ENCODE results near the gene COL2A1. TPM values are rescaled to one million over a fixed set of nuclear protein-coding genes. Genes with fewer than 3 reads are reported as not detected.

Gene COL2A1
- total RNA-seq, 1 experiment from 2014 or later: 201 TPM

- peak overlapping the region; percentile 88 for H3K27ac Mint-ChIP-seq (ENCODE audit: unreplicated experiment)
- no peak overlapping the region for H3K4me3 ChIP-seq (ENCODE audit: low read depth, low read length)
- ChIA-PET POLR2A (interaction anchor here (0.7 to 2.3 kb wide), 5 partner anchors 17 to 134 kb away, joined by 3 to 33 read pairs (median 7); partner anchors contain the start of genes ASB8 and VDR), CTCF (interaction anchor here (0.7 to 2.4 kb wide), 7 partner anchors 11 to 160 kb away, joined by 3 to 12 read pairs (median 3); partner anchors contain the start of genes TMEM106C and VDR)
- H3K4me1 Mint-ChIP-seq (ENCODE audit: low read depth, unreplicated experiment): peaks cover 59% of the 10 kb centered on the region
- no peaks in the 10 kb centered on the region for H3K9me3 Mint-ChIP-seq (ENCODE audit: unreplicated experiment)
- DNase-seq: peak in 1 of 2 experiments; percentile 75
- H3K27me3 Mint-ChIP-seq (ENCODE audit: insufficient read depth, unreplicated experiment): no peaks in the 10 kb centered on the region
- TF ChIP-seq, protein P1, sequence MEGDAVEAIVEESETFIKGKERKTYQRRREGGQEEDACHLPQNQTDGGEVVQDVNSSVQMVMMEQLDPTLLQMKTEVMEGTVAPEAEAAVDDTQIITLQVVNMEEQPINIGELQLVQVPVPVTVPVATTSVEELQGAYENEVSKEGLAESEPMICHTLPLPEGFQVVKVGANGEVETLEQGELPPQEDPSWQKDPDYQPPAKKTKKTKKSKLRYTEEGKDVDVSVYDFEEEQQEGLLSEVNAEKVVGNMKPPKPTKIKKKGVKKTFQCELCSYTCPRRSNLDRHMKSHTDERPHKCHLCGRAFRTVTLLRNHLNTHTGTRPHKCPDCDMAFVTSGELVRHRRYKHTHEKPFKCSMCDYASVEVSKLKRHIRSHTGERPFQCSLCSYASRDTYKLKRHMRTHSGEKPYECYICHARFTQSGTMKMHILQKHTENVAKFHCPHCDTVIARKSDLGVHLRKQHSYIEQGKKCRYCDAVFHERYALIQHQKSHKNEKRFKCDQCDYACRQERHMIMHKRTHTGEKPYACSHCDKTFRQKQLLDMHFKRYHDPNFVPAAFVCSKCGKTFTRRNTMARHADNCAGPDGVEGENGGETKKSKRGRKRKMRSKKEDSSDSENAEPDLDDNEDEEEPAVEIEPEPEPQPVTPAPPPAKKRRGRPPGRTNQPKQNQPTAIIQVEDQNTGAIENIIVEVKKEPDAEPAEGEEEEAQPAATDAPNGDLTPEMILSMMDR (IDR thresholded peaks at IDR 0.05; ENCODE audit: insufficient read depth in 1 of 2, low read depth in 1 of 2, low read length in 1 of 2, severe bottlenecking in 1 of 2, unreplicated experiment in 1 of 2): no peak
- no peaks in the 10 kb centered on the region for H3K27me3 ChIP-seq (replicated peaks; ENCODE audit: control insufficient read depth, insufficient read depth, low read length)
- peak overlapping the region; percentile 64 for H3K4me3 Mint-ChIP-seq (ENCODE audit: unreplicated experiment)
- peaks cover 76% of the 10 kb centered on the region for H3K4me1 ChIP-seq
- peaks cover 11% of the 10 kb centered on the region for H3K36me3 Mint-ChIP-seq (ENCODE audit: insufficient read depth, unreplicated experiment)
- H3K36me3 ChIP-seq (ENCODE audit: control insufficient read depth, insufficient read depth, low read length): no peaks in the 10 kb centered on the region
- no peaks in the 10 kb centered on the region for H3K9me3 ChIP-seq
- BruUV-seq (replicated peaks): TSS peak; percentile 54
- intact Hi-C loops (cut with micrococcal nuclease; ENCODE audit: unreplicated experiment): loop anchor here (1.0 to 2.0 kb wide), 6 partner anchors 14 to 176 kb away; partner anchors contain the start of gene TMEM106C
These were observed 19.1 kb upstream of the COL2A1 start for GRCh38 chr12:48023386-48023785.

- H3K9me3 Mint-ChIP-seq (ENCODE audit: unreplicated experiment): no peaks in the 10 kb centered on the region
- ChIA-PET POLR2A (interaction anchor here (0.6 to 2.3 kb wide), 10 partner anchors 7 to 134 kb away, joined by 3 to 33 read pairs (median 5); partner anchors contain the start of genes ASB8, PFKM and VDR), CTCF (interaction anchor here (0.7 to 2.4 kb wide), 10 partner anchors 11 to 160 kb away, joined by 3 to 12 read pairs (median 3); partner anchors contain the start of genes TMEM106C and VDR)
- intact Hi-C loops (cut with micrococcal nuclease; ENCODE audit: unreplicated experiment): loop anchor here (1.0 to 2.0 kb wide), 6 partner anchors 14 to 176 kb away; partner anchors contain the start of gene TMEM106C
- H3K4me1 Mint-ChIP-seq (ENCODE audit: low read depth, unreplicated experiment): peaks cover 63% of the 10 kb centered on the region
- peaks cover 11% of the 10 kb centered on the region for H3K36me3 Mint-ChIP-seq (ENCODE audit: insufficient read depth, unreplicated experiment)
- Histone ChIP-seq H3K4me3 (ENCODE audit: low read depth, low read length) (no peak overlapping the region), H3K27me3 (replicated peaks; ENCODE audit: control insufficient read depth, insufficient read depth, low read length) (no peaks in the 10 kb centered on the region), H3K4me1 (peaks cover 76% of the 10 kb centered on the region), H3K9me3 (no peaks in the 10 kb centered on the region), H3K36me3 (ENCODE audit: control insufficient read depth, insufficient read depth, low read length) (no peaks in the 10 kb centered on the region)
- H3K4me3 Mint-ChIP-seq (ENCODE audit: unreplicated experiment): peak overlapping the region; percentile 64
- peak; percentile 93 to 96 for DNase-seq
- no peaks in the 10 kb centered on the region for H3K27me3 Mint-ChIP-seq (ENCODE audit: insufficient read depth, unreplicated experiment)
- H3K27ac Mint-ChIP-seq (ENCODE audit: unreplicated experiment): peak overlapping the region; percentile 88
- TF ChIP-seq, protein P1 (IDR thresholded peaks at IDR 0.05; ENCODE audit: insufficient read depth in 1 of 2, low read depth in 1 of 2, low read length in 1 of 2, severe bottlenecking in 1 of 2, unreplicated experiment in 1 of 2): no peak
- no TSS peak for BruUV-seq (replicated peaks)
These were observed 18.6 kb upstream of the COL2A1 start for GRCh38 chr12:48022676-48023385.

DNA sequence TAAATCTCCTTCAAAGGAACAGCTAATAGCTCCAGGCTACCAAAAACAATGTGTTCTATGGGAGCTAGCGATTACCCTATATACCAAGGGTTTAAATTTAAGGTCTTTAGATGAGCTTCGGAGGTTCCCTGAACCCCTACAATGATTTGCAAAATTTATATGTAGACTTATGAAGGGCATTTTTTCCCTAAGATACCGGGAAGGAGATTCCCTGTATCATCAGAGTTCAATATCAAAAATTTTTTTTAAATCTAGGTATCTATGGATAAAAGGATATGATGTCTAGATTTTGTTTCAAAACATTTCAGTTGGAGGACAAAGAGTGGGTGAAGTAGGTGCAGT lies 17.9 kb upstream of the COL2A1 start:
- intact Hi-C loops (cut with micrococcal nuclease; ENCODE audit: unreplicated experiment): loop anchor here (2.0 kb wide), 1 partner anchor 59 kb away; the partner anchor contains the start of gene TMEM106C
- Histone ChIP-seq H3K4me3 (ENCODE audit: low read depth, low read length) (no peak overlapping the region), H3K9me3 (no peaks in the 10 kb centered on the region), H3K36me3 (ENCODE audit: control insufficient read depth, insufficient read depth, low read length) (no peaks in the 10 kb centered on the region), H3K4me1 (peaks cover 76% of the 10 kb centered on the region), H3K27me3 (replicated peaks; ENCODE audit: control insufficient read depth, insufficient read depth, low read length) (no peaks in the 10 kb centered on the region)
- peak overlapping the region; percentile 64 for H3K4me3 Mint-ChIP-seq (ENCODE audit: unreplicated experiment)
- TF ChIP-seq, protein P1 (IDR thresholded peaks at IDR 0.05; ENCODE audit: insufficient read depth in 1 of 2, low read depth in 1 of 2, low read length in 1 of 2, severe bottlenecking in 1 of 2, unreplicated experiment in 1 of 2): no peak
- POLR2A ChIA-PET: interaction anchor here (0.5 to 2.3 kb wide), 8 partner anchors 8 to 1344 kb away, joined by 3 to 33 read pairs (median 6); partner anchors contain the start of gene PFKM
- peaks cover 11% of the 10 kb centered on the region for H3K36me3 Mint-ChIP-seq (ENCODE audit: insufficient read depth, unreplicated experiment)
- CTCF ChIA-PET: interaction anchor here (1.0 to 2.4 kb wide), 6 partner anchors 18 to 117 kb away, joined by 3 to 12 read pairs (median 5); partner anchors contain the start of genes TMEM106C and VDR
- H3K9me3 Mint-ChIP-seq (ENCODE audit: unreplicated experiment): no peaks in the 10 kb centered on the region
- H3K4me1 Mint-ChIP-seq (ENCODE audit: low read depth, unreplicated experiment): peaks cover 70% of the 10 kb centered on the region
- H3K27me3 Mint-ChIP-seq (ENCODE audit: insufficient read depth, unreplicated experiment): no peaks in the 10 kb centered on the region
- no TSS peak for BruUV-seq (replicated peaks)
- no peak for DNase-seq
- peak overlapping the region; percentile 88 for H3K27ac Mint-ChIP-seq (ENCODE audit: unreplicated experiment)
